Measurements from ENCODE around the gene TBX4. TPM values are rescaled to one million over a fixed set of nuclear protein-coding genes. Genes with fewer than 3 reads are reported as not detected.

TBX4 gene
- total and polyA plus RNA-seq, 2 experiments from 2014 or later, result not detected

DNA sequence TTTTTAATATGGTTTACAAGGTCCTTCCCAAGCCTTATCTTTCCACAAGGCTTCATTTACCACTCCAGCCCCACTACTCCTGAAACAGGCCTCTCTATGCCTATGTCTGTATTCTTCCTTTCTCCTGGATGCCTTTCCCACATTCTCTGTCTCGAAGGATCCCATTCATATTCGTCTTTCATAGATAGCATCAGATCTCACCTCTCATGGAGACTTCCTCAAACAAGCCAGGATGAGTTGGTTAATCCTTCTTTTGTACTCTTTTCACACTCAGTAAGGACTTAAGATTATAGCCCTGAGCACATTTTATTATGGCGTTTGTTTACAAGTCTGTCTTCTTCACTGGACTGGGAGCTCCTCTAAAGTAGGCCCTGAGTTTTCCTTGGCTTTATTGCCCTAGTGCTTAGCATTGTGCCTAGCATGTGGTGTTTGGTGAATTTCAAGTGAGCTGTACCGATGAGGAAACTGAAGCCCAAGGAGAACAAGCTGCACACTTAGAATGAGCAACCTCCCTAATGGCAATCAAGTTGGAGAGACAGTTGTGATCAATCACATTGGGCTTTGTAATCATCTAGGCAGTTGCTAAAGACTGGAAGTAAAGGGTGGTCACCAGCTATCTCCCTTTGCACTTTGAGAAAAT lies 10.0 kb upstream of the TBX4 start:
- TF ChIP-seq, protein P1, sequence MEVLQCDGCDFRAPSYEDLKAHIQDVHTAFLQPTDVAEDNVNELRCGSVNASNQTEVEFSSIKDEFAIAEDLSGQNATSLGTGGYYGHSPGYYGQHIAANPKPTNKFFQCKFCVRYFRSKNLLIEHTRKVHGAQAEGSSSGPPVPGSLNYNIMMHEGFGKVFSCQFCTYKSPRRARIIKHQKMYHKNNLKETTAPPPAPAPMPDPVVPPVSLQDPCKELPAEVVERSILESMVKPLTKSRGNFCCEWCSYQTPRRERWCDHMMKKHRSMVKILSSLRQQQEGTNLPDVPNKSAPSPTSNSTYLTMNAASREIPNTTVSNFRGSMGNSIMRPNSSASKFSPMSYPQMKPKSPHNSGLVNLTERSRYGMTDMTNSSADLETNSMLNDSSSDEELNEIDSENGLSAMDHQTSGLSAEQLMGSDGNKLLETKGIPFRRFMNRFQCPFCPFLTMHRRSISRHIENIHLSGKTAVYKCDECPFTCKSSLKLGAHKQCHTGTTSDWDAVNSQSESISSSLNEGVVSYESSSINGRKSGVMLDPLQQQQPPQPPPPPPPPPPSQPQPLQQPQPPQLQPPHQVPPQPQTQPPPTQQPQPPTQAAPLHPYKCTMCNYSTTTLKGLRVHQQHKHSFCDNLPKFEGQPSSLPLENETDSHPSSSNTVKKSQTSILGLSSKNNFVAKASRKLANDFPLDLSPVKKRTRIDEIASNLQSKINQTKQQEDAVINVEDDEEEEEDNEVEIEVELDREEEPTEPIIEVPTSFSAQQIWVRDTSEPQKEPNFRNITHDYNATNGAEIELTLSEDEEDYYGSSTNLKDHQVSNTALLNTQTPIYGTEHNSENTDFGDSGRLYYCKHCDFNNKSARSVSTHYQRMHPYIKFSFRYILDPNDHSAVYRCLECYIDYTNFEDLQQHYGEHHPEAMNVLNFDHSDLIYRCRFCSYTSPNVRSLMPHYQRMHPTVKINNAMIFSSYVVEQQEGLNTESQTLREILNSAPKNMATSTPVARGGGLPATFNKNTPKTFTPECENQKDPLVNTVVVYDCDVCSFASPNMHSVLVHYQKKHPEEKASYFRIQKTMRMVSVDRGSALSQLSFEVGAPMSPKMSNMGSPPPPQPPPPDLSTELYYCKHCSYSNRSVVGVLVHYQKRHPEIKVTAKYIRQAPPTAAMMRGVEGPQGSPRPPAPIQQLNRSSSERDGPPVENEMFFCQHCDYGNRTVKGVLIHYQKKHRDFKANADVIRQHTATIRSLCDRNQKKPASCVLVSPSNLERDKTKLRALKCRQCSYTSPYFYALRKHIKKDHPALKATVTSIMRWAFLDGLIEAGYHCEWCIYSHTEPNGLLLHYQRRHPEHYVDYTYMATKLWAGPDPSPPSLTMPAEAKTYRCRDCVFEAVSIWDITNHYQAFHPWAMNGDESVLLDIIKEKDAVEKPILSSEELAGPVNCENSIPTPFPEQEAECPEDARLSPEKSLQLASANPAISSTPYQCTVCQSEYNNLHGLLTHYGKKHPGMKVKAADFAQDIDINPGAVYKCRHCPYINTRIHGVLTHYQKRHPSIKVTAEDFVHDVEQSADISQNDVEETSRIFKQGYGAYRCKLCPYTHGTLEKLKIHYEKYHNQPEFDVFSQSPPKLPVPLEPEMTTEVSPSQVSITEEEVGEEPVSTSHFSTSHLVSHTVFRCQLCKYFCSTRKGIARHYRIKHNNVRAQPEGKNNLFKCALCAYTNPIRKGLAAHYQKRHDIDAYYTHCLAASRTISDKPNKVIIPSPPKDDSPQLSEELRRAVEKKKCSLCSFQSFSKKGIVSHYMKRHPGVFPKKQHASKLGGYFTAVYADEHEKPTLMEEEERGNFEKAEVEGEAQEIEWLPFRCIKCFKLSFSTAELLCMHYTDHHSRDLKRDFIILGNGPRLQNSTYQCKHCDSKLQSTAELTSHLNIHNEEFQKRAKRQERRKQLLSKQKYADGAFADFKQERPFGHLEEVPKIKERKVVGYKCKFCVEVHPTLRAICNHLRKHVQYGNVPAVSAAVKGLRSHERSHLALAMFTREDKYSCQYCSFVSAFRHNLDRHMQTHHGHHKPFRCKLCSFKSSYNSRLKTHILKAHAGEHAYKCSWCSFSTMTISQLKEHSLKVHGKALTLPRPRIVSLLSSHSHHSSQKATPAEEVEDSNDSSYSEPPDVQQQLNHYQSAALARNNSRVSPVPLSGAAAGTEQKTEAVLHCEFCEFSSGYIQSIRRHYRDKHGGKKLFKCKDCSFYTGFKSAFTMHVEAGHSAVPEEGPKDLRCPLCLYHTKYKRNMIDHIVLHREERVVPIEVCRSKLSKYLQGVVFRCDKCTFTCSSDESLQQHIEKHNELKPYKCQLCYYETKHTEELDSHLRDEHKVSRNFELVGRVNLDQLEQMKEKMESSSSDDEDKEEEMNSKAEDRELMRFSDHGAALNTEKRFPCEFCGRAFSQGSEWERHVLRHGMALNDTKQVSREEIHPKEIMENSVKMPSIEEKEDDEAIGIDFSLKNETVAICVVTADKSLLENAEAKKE (CRISPR knock-in tag; IDR thresholded peaks at IDR 0.05), result no peak
- TF ChIP-seq EZH2 (IDR thresholded peaks at IDR 0.05; ENCODE audit: low read depth, unreplicated experiment), result no peak
- TF ChIP-seq STAT1 (IDR thresholded peaks at IDR 0.05; ENCODE audit: unreplicated experiment), result no peak
- TF ChIP-seq NANOG (IDR thresholded peaks at IDR 0.05; ENCODE audit: borderline replicate concordance), result no peak
- TF ChIP-seq ZNF114 (CRISPR knock-in tag; IDR thresholded peaks at IDR 0.05), result no peak
- no peak for TF ChIP-seq POLR2AphosphoS5 (IDR thresholded peaks at IDR 0.05; ENCODE audit: low read depth)
- TF ChIP-seq, protein P2, sequence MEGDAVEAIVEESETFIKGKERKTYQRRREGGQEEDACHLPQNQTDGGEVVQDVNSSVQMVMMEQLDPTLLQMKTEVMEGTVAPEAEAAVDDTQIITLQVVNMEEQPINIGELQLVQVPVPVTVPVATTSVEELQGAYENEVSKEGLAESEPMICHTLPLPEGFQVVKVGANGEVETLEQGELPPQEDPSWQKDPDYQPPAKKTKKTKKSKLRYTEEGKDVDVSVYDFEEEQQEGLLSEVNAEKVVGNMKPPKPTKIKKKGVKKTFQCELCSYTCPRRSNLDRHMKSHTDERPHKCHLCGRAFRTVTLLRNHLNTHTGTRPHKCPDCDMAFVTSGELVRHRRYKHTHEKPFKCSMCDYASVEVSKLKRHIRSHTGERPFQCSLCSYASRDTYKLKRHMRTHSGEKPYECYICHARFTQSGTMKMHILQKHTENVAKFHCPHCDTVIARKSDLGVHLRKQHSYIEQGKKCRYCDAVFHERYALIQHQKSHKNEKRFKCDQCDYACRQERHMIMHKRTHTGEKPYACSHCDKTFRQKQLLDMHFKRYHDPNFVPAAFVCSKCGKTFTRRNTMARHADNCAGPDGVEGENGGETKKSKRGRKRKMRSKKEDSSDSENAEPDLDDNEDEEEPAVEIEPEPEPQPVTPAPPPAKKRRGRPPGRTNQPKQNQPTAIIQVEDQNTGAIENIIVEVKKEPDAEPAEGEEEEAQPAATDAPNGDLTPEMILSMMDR (conservative IDR thresholded peaks at IDR 0.05; ENCODE audit: low read depth in 2 of 2), result no peak
- H3K4me1 Mint-ChIP-seq, result peaks cover 10% of the 10 kb centered on the region; the same call in 2 of the 3 replicates
- 0 out of 2 replicates have a peak, but pooled peaks cover 5% of the 10 kb centered on the region for H3K9me2 ChIP-seq (ENCODE audit: insufficient read depth)
- no peak overlapping the region for H3K27ac Mint-ChIP-seq
- no peaks in the 10 kb centered on the region for H3K36me3 Mint-ChIP-seq (ENCODE audit: low read depth)
- no peaks in the 10 kb centered on the region for H3K36me3 ChIP-seq (ENCODE audit: insufficient read depth)
- H3K27ac ChIP-seq (ENCODE audit: low read depth), result no peak overlapping the region
- no peak overlapping the region for H3K4me2 ChIP-seq
- no peaks in the 10 kb centered on the region for H4K20me1 ChIP-seq (replicated peaks; ENCODE audit: insufficient read depth)
- H3K27me3 ChIP-seq (ENCODE audit: insufficient read depth), result peaks cover 16% of the 10 kb centered on the region
- no peaks in the 10 kb centered on the region for H3K79me2 ChIP-seq (replicated peaks; ENCODE audit: insufficient read depth)
- H2AFZ ChIP-seq, result no peak overlapping the region
- no peaks in the 10 kb centered on the region; the same call in 2 of the 3 replicates for H3K9me3 Mint-ChIP-seq
- no peak for DNase-seq (ENCODE audit: low spot score)
- no peak overlapping the region for H3K4me3 ChIP-seq
- no peaks in the 10 kb centered on the region for H3F3A ChIP-seq (replicated peaks; ENCODE audit: low read depth)
- peaks cover 13% of the 10 kb centered on the region for H3K27me3 Mint-ChIP-seq (ENCODE audit: insufficient read depth, low read depth, poor library complexity)
- peaks cover 7% of the 10 kb centered on the region for H3K4me1 ChIP-seq (ENCODE audit: insufficient read depth)
- no peak overlapping the region for H3K4me3 Mint-ChIP-seq
- no peak; the same call in 2 of the 3 replicates for ATAC-seq

All from GM23338 (cell line).